ENCODE measurements around the gene SEZ6L. TPM values are rescaled to one million over a fixed set of nuclear protein-coding genes. Genes with fewer than 3 reads are reported as not detected.

Gene SEZ6L
- total RNA-seq, 1 experiment from 2014 or later = not detected

- TF ChIP-seq TCF7L2 (IDR thresholded peaks at IDR 0.05; ENCODE audit: borderline replicate concordance, extremely low read depth, insufficient read depth, insufficient read length) = no peak
- no peak for TF ChIP-seq EZH2phosphoT487 (IDR thresholded peaks at IDR 0.05; ENCODE audit: borderline replicate concordance)
- no peak for TF ChIP-seq ELF1 (IDR thresholded peaks at IDR 0.05; ENCODE audit: borderline replicate concordance, low read depth)
- TF ChIP-seq SRF (IDR thresholded peaks at IDR 0.05; ENCODE audit: low read depth) = no peak
- no peak for TF ChIP-seq CEBPB (IDR thresholded peaks at IDR 0.05; ENCODE audit: low read depth)
- no peak for TF ChIP-seq REST (IDR thresholded peaks at IDR 0.05; ENCODE audit: low read depth)
- no peak for TF ChIP-seq ZNF274 (IDR thresholded peaks at IDR 0.05; ENCODE audit: low read depth, low read length)
- TF ChIP-seq ATF3 (IDR thresholded peaks at IDR 0.05) = no peak
- TF ChIP-seq EZH2 (IDR thresholded peaks at IDR 0.05) = no peak
- no peak for TF ChIP-seq CBX3 (IDR thresholded peaks at IDR 0.05; ENCODE audit: low read depth)
- no peak for TF ChIP-seq SP1 (IDR thresholded peaks at IDR 0.05; ENCODE audit: low read depth)
- no peak for TF ChIP-seq POLR2AphosphoS5 (IDR thresholded peaks at IDR 0.05; ENCODE audit: low read depth, low read length)
- TF ChIP-seq ZBTB33 (IDR thresholded peaks at IDR 0.05; ENCODE audit: extremely low read depth, insufficient replicate concordance, low read length) = no peak
- no peak for TF ChIP-seq POLR2A (IDR thresholded peaks at IDR 0.05; ENCODE audit: borderline replicate concordance, extremely low read depth, insufficient read depth, insufficient read length)
- no peak for TF ChIP-seq MAX (IDR thresholded peaks at IDR 0.05)
- no peak for TF ChIP-seq RAD21 (IDR thresholded peaks at IDR 0.05; ENCODE audit: low read depth)
- no peak for TF ChIP-seq CTCF (IDR thresholded peaks at IDR 0.05 in 2 of 3, conservative IDR thresholded peaks at IDR 0.05 in 1 of 3; ENCODE audit: borderline replicate concordance in 1 of 3, insufficient read depth in 1 of 3, low read depth in 2 of 3, low read length in 2 of 3)
- no peak for TF ChIP-seq FOSL1 (IDR thresholded peaks at IDR 0.05; ENCODE audit: low read depth)
- intact Hi-C loops (cut with micrococcal nuclease) = no loop called here
- ATAC-seq = no peak
- Histone ChIP-seq H3K9me3 (ENCODE audit: control insufficient read depth in 1 of 2, insufficient read depth in 1 of 2, low read depth in 1 of 2, low read length in 2 of 2) (no peaks in the 10 kb centered on the region), H3K27me3 (ENCODE audit: insufficient read depth, low read length) (peaks cover 9% of the 10 kb centered on the region), H3K4me1 (ENCODE audit: control insufficient read depth in 1 of 2, insufficient read depth in 2 of 2, low read length in 2 of 2) (no peaks in the 10 kb centered on the region), H3K79me2 (ENCODE audit: insufficient read depth, low read length) (no peaks in the 10 kb centered on the region), H3K36me3 (ENCODE audit: control insufficient read depth in 1 of 2, insufficient read depth in 2 of 2, low read length in 2 of 2) (no peaks in the 10 kb centered on the region), H3K9me2 (ENCODE audit: insufficient read depth) (no peaks in the 10 kb centered on the region), H3K27ac (ENCODE audit: low read depth, low read length) (no peak overlapping the region), H3K4me3 (replicated peaks in 1 of 2; ENCODE audit: low read depth in 1 of 2, low read length in 2 of 2) (no peak overlapping the region), H4K20me1 (ENCODE audit: insufficient read depth) (no peaks in the 10 kb centered on the region), H2AFZ (ENCODE audit: low read depth, low read length, poor library complexity, severe bottlenecking) (no peak overlapping the region), H3K9ac (ENCODE audit: low read length) (no peak overlapping the region), H3K4me2 (ENCODE audit: low read length) (no peak overlapping the region)
- DNase-seq (ENCODE audit: low read depth, low spot score) = no peak
- no TSS peak for BruUV-seq (replicated peaks)
- RAD21 ChIA-PET (ENCODE audit: low non-redundant PET in 1 of 2, low total read pairs in 2 of 2, uncharacterized antibody in 2 of 2, unreplicated experiment in 2 of 2) = no interaction called here
- CTCF ChIA-PET = no interaction called here
- POLR2A ChIA-PET = no interaction called here
Measured at GRCh38 chr22:26194877-26195276, 25.6 kb downstream of the SEZ6L start.

Data from HCT116 (cell line).